Measurements from ENCODE around the gene ASGR1. TPM values are rescaled to one million over a fixed set of nuclear protein-coding genes. Genes with fewer than 3 reads are reported as not detected.

The ASGR1 gene
- total and polyA plus RNA-seq, 10 donors: 1.3 to 10.2 (median 3.8) TPM

- peaks cover 27 to 68% (median 49%) of the 10 kb centered on the region in 6 donors for H3K4me1 ChIP-seq
- WGBS, 5 donors: 72 to 83% (median 75%) methylated on average over 8 to 10 of the region's 10 CpGs
- TF ChIP-seq POLR2AphosphoS5 (IDR thresholded peaks at IDR 0.05) (no peak), CTCF (IDR thresholded peaks at IDR 0.05 in 8 of 11, conservative IDR thresholded peaks at IDR 0.05 in 3 of 11) (no peak), POLR2A (IDR thresholded peaks at IDR 0.05) (no peak)
Observed at GRCh38 chr17:7221278-7222092, 42.3 kb upstream of the ASGR1 start.

GRCh38 chr17:7220593-7221277 is 41.6 kb upstream of the ASGR1 start:
- peak overlapping the region; percentile 91 to 99 (median 94) for H3K27ac ChIP-seq
- WGBS, 5 donors: 25 to 44% (median 29%) methylated on average over 10 to 11 of the region's 11 CpGs
- DNase-seq: no peak
- no peaks in the 10 kb centered on the region for H3K9me3 ChIP-seq
- no peaks in the 10 kb centered on the region for H3K27me3 ChIP-seq (replicated peaks in 1 of 7)
- peaks cover 0 to 50% (median 37%) of the 10 kb centered on the region in 6 donors for H3K36me3 ChIP-seq
- intact Hi-C loops (cut with DNase I; ENCODE audit: low total_unique reads): no loop called here
- H3K4me3 ChIP-seq: peak overlapping the region; percentile 83 to 99 (median 92)
- TF ChIP-seq POLR2AphosphoS5 (IDR thresholded peaks at IDR 0.05) (peak in 1 of 3 donors; percentile 9), CTCF (IDR thresholded peaks at IDR 0.05 in 8 of 11, conservative IDR thresholded peaks at IDR 0.05 in 3 of 11) (peak in 9 of 11 experiments; percentile 6 to 72 (median 45)), POLR2A (IDR thresholded peaks at IDR 0.05) (no peak)
- H3K4me1 ChIP-seq: peaks cover 27 to 76% (median 57%) of the 10 kb centered on the region in 6 donors

More at GRCh38 chr17:7221278-7222092, 42.3 kb upstream of the ASGR1 start:
- no peak for DNase-seq
- no peaks in the 10 kb centered on the region for H3K27me3 ChIP-seq (replicated peaks in 1 of 7)
- peaks cover 0 to 57% (median 44%) of the 10 kb centered on the region in 6 donors for H3K36me3 ChIP-seq
- H3K27ac ChIP-seq: peak overlapping the region in 7 of 8 donors; percentile 91 to 99 (median 95)
- intact Hi-C loops (cut with DNase I; ENCODE audit: low total_unique reads): no loop called here
- H3K4me3 ChIP-seq: peak overlapping the region in 3 of 8 donors; percentile 92 to 99 (median 95)
- H3K9me3 ChIP-seq: no peaks in the 10 kb centered on the region

- 0 to 2% (median 1%) methylated on average over 19 to 63 of the region's 63 CpGs for WGBS, 5 donors
- Histone ChIP-seq H3K27ac (peak within 1 kb of the TSS; percentile 91 to 99 (median 94)), H3K27me3 (replicated peaks in 1 of 7) (no peaks in the 10 kb centered on the region), H3K36me3 (peaks cover 0 to 42% (median 30%) of the 10 kb centered on the region in 6 donors), H3K4me3 (peak within 1 kb of the TSS; percentile 83 to 99 (median 92)), H3K9me3 (no peaks in the 10 kb centered on the region), H3K4me1 (peaks cover 32 to 83% (median 64%) of the 10 kb centered on the region in 6 donors)
- TF ChIP-seq POLR2A (IDR thresholded peaks at IDR 0.05) (peak in 2 of 3 donors; percentile 51 to 68), CTCF (IDR thresholded peaks at IDR 0.05 in 8 of 11, conservative IDR thresholded peaks at IDR 0.05 in 3 of 11) (no peak), POLR2AphosphoS5 (IDR thresholded peaks at IDR 0.05) (peak; percentile 92 to 96 (median 93))
- peak; percentile 96 for DNase-seq
- intact Hi-C loops (cut with DNase I; ENCODE audit: low total_unique reads): no loop called here
Observed at GRCh38 chr17:7219812-7220592, 40.8 kb upstream of the ASGR1 start, which contains the start of the genes ACADVL and DLG4. TSS of gene ACADVL (plus strand) at chr17:7219938. CDS start at chr17:7219985, 47 bp downstream. TSS of gene DLG4 (minus strand) at chr17:7219836.

Measured in spleen (tissue), 11 donors.